Erythroblast (primary cell): Measurements from ENCODE around the gene EXOC7.
A peak's percentile ranks its signal among the peaks of the same experiment; 100 is the strongest.

Experiments used
- DNase-seq, 2 experiments: peaks; one replicate each; lab custom pipeline; 2025; lab: John Stamatoyannopoulos, UW
- GATA1 ChIP-seq: IDR thresholded peaks from 2 replicates; pipeline ENCODE4 v1.6.1; 2011; ENCODE audit warnings: low read depth, mild to moderate bottlenecking, control low read depth, low read length, moderate library complexity
- POLR2A ChIP-seq: IDR thresholded peaks from 2 replicates; pipeline ENCODE4 v1.6.1; 2011; ENCODE audit warnings: mild to moderate bottlenecking, low read length

The EXOC7 gene

GRCh38 chr17:76134911-76135809, 31.6 kb upstream of the EXOC7 start:
- no peak for TF ChIP-seq GATA1
- no peak for TF ChIP-seq POLR2A
- no peak for DNase-seq

GRCh38 chr17:76132574-76133338, 29.2 kb upstream of the EXOC7 start:
- TF ChIP-seq POLR2A (no peak), GATA1 (no peak)
- no peak for DNase-seq

GRCh38 chr17:76131692-76132573, 28.3 kb upstream of the EXOC7 start:
- TF ChIP-seq GATA1: no peak
- TF ChIP-seq POLR2A: no peak
- no peak for DNase-seq

- no peak for DNase-seq
- TF ChIP-seq GATA1 (no peak), POLR2A (no peak)
These were observed 27.6 kb upstream of the EXOC7 start for GRCh38 chr17:76131051-76131691.

GRCh38 chr17:76130473-76130872, 26.9 kb upstream of the EXOC7 start:
- no peak for DNase-seq
- no peak for TF ChIP-seq POLR2A
- TF ChIP-seq GATA1: no peak

GRCh38 chr17:76125922-76126321, 22.3 kb upstream of the EXOC7 start:
- TF ChIP-seq POLR2A (no peak), GATA1 (no peak)

GRCh38 chr17:76125391-76125675, 21.7 kb upstream of the EXOC7 start:
- TF ChIP-seq GATA1 (no peak), POLR2A (no peak)
- no peak for DNase-seq

More at GRCh38 chr17:76125922-76126321, 22.3 kb upstream of the EXOC7 start:
- DNase-seq: no peak

GRCh38 chr17:76124582-76125390, 21.2 kb upstream of the EXOC7 start:
- DNase-seq: peak; percentile 37 to 44
- TF ChIP-seq GATA1: no peak
- TF ChIP-seq POLR2A: no peak

- TF ChIP-seq GATA1: no peak
- TF ChIP-seq POLR2A: no peak
- no peak for DNase-seq
These were observed 20.4 kb upstream of the EXOC7 start for GRCh38 chr17:76123749-76124581.

GRCh38 chr17:76123191-76123499, 19.6 kb upstream of the EXOC7 start:
- DNase-seq: no peak
- no peak for TF ChIP-seq POLR2A
- TF ChIP-seq GATA1: no peak

- no peak for TF ChIP-seq POLR2A
- TF ChIP-seq GATA1: no peak
These were observed 19.0 kb upstream of the EXOC7 start for GRCh38 chr17:76122431-76123190.

More at GRCh38 chr17:76122431-76123190, 19.0 kb upstream of the EXOC7 start:
- no peak for DNase-seq
